ENCODE data around the gene TMEM40. TPM values are rescaled to one million over a fixed set of nuclear protein-coding genes. Genes with fewer than 3 reads are reported as not detected.

Gene TMEM40
- total RNA-seq, 3 donors from 2014 or later: 0.33 to 1.8 TPM; not detected in 1

DNA sequence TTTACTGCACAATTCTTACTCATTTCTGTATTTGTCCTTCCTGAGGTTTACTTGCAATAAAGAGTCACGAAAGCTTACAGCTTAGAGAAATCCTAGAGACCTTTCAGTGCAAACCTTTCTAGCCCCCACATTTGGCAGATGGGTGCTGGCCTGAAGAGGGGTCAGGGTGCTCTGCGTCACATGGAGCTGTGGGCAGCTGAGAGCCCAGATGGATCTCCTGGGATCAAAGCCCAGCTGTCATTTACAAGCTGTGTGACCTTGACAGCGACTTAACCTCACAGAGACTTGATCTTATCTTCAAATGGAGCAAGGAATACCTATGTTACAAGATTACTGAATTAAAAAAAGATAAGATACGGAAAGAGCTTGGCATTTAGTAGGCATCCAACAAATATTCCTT, 71.1 kb downstream of the TMEM40 start:
- Histone ChIP-seq H3K9me3 (no peaks in the 10 kb centered on the region), H3K4me1 (no peaks in the 10 kb centered on the region), H3K4me3 (no peak overlapping the region), H3K36me3 (no peaks in the 10 kb centered on the region), H3K27me3 (no peaks in the 10 kb centered on the region), H3K27ac (no peak overlapping the region)
- no peak for DNase-seq (ENCODE audit: low spot score in 2 of 2)
- intact Hi-C loops (cut with DNase I; ENCODE audit: low total_unique reads): no loop called here
- TF ChIP-seq, protein P1, sequence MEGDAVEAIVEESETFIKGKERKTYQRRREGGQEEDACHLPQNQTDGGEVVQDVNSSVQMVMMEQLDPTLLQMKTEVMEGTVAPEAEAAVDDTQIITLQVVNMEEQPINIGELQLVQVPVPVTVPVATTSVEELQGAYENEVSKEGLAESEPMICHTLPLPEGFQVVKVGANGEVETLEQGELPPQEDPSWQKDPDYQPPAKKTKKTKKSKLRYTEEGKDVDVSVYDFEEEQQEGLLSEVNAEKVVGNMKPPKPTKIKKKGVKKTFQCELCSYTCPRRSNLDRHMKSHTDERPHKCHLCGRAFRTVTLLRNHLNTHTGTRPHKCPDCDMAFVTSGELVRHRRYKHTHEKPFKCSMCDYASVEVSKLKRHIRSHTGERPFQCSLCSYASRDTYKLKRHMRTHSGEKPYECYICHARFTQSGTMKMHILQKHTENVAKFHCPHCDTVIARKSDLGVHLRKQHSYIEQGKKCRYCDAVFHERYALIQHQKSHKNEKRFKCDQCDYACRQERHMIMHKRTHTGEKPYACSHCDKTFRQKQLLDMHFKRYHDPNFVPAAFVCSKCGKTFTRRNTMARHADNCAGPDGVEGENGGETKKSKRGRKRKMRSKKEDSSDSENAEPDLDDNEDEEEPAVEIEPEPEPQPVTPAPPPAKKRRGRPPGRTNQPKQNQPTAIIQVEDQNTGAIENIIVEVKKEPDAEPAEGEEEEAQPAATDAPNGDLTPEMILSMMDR (IDR thresholded peaks at IDR 0.05): no peak
- no peak for TF ChIP-seq POLR2A (IDR thresholded peaks at IDR 0.05)
- TF ChIP-seq POLR2AphosphoS5 (IDR thresholded peaks at IDR 0.05): no peak

DNA sequence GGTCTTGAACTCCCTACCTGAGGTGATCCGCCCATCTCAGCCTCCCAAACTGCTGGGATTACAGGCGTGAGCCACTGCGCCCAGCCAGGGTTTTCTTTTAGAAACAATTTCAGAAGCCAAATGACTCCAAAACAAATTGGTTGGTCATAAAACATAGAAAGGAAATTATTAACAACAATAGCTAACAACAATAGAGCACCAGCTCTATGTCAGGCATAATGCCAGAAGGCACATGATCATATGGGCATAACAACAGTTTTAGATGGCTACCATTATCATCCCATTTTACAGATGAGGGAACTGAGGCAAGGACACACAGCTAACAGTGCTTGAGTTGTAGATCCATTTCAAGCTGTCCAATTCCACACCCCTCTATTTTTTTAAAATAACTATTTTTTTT, 73.0 kb downstream of the TMEM40 start:
- H3K4me1 ChIP-seq: no peaks in the 10 kb centered on the region
- H3K36me3 ChIP-seq: no peaks in the 10 kb centered on the region
- intact Hi-C loops (cut with DNase I; ENCODE audit: low total_unique reads): no loop called here
- H3K4me3 ChIP-seq: no peak overlapping the region
- H3K9me3 ChIP-seq: no peaks in the 10 kb centered on the region
- H3K27ac ChIP-seq: no peak overlapping the region
- H3K27me3 ChIP-seq: no peaks in the 10 kb centered on the region
- no peak for TF ChIP-seq POLR2A (IDR thresholded peaks at IDR 0.05)
- TF ChIP-seq, protein P1 (IDR thresholded peaks at IDR 0.05): no peak
- no peak for TF ChIP-seq POLR2AphosphoS5 (IDR thresholded peaks at IDR 0.05)
- no peak for DNase-seq (ENCODE audit: low spot score in 2 of 2)

Other genes starting within 250 kb of the TMEM40 start
- gene MKRN2OS, start 213.8 kb downstream of the TMEM40 start, total RNA-seq: 1 to 10 TPM in 2 of 3 donors, not detected in 1; 1.0 to 3.6 TPM
- 10 to 100 TPM; 34.7 to 37.3 (median 36.1) TPM for gene MKRN2, start 202.2 kb downstream of the TMEM40 start, total RNA-seq
- gene RAF1, start 95.1 kb downstream of the TMEM40 start, total RNA-seq: 100 to 1,000 TPM in 2 of 3 donors, 10 to 100 TPM in 1; 87.4 to 118 (median 110) TPM
- 1 to 10 TPM; 1.8 to 5.6 (median 4.7) TPM for gene CAND2, start 37.4 kb upstream of the TMEM40 start, total RNA-seq
- gene RPL32, start 82.3 kb upstream of the TMEM40 start, total RNA-seq: 1,000 to 10,000 TPM in 1 of 3 donors, 100 to 1,000 TPM in 2; 945 to 1,485 (median 950) TPM